Measurements from ENCODE around the gene CAMTA1.

DNA sequence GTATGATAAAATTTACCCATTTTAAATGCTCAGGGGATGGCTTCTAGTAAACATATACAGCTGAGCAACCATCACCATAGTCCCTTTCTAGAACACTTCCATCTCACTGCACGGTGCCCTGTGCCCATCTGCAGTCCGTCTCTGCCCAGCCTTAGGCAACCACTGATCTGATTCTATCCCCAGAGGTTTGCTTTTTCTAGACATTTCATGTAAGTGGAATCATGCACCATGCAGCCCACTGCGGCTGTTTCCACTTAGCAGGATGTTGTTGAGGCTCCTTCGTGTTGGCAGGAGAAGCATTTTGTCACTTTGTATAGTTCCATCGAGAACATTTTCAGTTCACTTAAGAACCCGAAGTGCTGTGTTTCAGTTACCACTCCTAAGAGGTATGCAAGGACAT is 958.1 kb downstream of the CAMTA1 start:
- TF ChIP-seq ZNF274 (IDR thresholded peaks at IDR 0.05; ENCODE audit: low read depth, low read length) (no peak), POLR2AphosphoS5 (IDR thresholded peaks at IDR 0.05; ENCODE audit: low read depth, low read length) (no peak), POLR2A (IDR thresholded peaks at IDR 0.05; ENCODE audit: borderline replicate concordance, extremely low read depth, insufficient read depth, insufficient read length) (no peak), EZH2 (IDR thresholded peaks at IDR 0.05) (no peak), JUND (IDR thresholded peaks at IDR 0.05) (no peak), EZH2phosphoT487 (IDR thresholded peaks at IDR 0.05; ENCODE audit: borderline replicate concordance) (no peak)
- TF ChIP-seq, protein P1, sequence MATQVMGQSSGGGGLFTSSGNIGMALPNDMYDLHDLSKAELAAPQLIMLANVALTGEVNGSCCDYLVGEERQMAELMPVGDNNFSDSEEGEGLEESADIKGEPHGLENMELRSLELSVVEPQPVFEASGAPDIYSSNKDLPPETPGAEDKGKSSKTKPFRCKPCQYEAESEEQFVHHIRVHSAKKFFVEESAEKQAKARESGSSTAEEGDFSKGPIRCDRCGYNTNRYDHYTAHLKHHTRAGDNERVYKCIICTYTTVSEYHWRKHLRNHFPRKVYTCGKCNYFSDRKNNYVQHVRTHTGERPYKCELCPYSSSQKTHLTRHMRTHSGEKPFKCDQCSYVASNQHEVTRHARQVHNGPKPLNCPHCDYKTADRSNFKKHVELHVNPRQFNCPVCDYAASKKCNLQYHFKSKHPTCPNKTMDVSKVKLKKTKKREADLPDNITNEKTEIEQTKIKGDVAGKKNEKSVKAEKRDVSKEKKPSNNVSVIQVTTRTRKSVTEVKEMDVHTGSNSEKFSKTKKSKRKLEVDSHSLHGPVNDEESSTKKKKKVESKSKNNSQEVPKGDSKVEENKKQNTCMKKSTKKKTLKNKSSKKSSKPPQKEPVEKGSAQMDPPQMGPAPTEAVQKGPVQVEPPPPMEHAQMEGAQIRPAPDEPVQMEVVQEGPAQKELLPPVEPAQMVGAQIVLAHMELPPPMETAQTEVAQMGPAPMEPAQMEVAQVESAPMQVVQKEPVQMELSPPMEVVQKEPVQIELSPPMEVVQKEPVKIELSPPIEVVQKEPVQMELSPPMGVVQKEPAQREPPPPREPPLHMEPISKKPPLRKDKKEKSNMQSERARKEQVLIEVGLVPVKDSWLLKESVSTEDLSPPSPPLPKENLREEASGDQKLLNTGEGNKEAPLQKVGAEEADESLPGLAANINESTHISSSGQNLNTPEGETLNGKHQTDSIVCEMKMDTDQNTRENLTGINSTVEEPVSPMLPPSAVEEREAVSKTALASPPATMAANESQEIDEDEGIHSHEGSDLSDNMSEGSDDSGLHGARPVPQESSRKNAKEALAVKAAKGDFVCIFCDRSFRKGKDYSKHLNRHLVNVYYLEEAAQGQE (IDR thresholded peaks at IDR 0.05; ENCODE audit: low read depth), result no peak
- TF ChIP-seq, protein P2, sequence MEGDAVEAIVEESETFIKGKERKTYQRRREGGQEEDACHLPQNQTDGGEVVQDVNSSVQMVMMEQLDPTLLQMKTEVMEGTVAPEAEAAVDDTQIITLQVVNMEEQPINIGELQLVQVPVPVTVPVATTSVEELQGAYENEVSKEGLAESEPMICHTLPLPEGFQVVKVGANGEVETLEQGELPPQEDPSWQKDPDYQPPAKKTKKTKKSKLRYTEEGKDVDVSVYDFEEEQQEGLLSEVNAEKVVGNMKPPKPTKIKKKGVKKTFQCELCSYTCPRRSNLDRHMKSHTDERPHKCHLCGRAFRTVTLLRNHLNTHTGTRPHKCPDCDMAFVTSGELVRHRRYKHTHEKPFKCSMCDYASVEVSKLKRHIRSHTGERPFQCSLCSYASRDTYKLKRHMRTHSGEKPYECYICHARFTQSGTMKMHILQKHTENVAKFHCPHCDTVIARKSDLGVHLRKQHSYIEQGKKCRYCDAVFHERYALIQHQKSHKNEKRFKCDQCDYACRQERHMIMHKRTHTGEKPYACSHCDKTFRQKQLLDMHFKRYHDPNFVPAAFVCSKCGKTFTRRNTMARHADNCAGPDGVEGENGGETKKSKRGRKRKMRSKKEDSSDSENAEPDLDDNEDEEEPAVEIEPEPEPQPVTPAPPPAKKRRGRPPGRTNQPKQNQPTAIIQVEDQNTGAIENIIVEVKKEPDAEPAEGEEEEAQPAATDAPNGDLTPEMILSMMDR (IDR thresholded peaks at IDR 0.05 in 2 of 3, conservative IDR thresholded peaks at IDR 0.05 in 1 of 3; ENCODE audit: borderline replicate concordance in 1 of 3, insufficient read depth in 1 of 3, low read depth in 2 of 3, low read length in 2 of 3), result no peak

Measured in HCT116 (cell line).